Peyer's patch (tissue), 4 donors: ENCODE measurements around the gene GRIN3B. TPM values are rescaled to one million over a fixed set of nuclear protein-coding genes. Genes with fewer than 3 reads are reported as not detected.

ENCODE experiments used
- DNase-seq, 3 donors: peaks; one replicate each; pipeline ENCODE4 v3.0.0-alpha.2; 2017 to 2019
- H3K27ac ChIP-seq, 4 donors: fragments of 200-600 bp; sonication (generic); one replicate each; pipeline ENCODE4 v1.5.1; 2016 to 2019
- H3K27me3 ChIP-seq, 2 donors: fragments of 200-600 bp; sonication (generic); one replicate each; pipeline ENCODE4 v1.5.1; 2019
- H3K36me3 ChIP-seq, 3 donors: fragments of 200-600 bp; sonication (generic); one replicate each; pipeline ENCODE4 v1.5.1; 2016 to 2019
- H3K4me1 ChIP-seq, 4 donors: fragments of 200-600 bp; sonication (generic); one replicate each; pipeline ENCODE4 v1.5.1; 2016 to 2019
- H3K4me3 ChIP-seq, 4 donors: fragments of 200-600 bp; sonication (generic); 1 replicate in 3 of 4; 2 replicates in 1 of 4; pipeline ENCODE4 v1.5.1; 2016 to 2019; ENCODE audit warnings: mild to moderate bottlenecking in 1 of 4
- H3K9me3 ChIP-seq, 4 donors: fragments of 200-600 bp; sonication (generic); one replicate each; pipeline ENCODE4 v1.5.1; 2016 to 2019; ENCODE audit warnings: mild to moderate bottlenecking in 1 of 4
- CTCF ChIP-seq, 6 experiments: fragments of 450-650 bp in 4 of 6; fragments of 200-600 bp in 2 of 6; sonication (generic) in 1 of 6; IDR thresholded peaks; one replicate each; pipeline ENCODE4 v1.5.1; 2017 to 2019; ENCODE audit warnings: antibody characterized with exemption in 6 of 6, mild to moderate bottlenecking in 3 of 6, moderate library complexity in 1 of 6
- POLR2A ChIP-seq, 2 donors: fragments of 450-650 bp; IDR thresholded peaks; one replicate each; pipeline ENCODE4 v1.5.1; 2017; ENCODE audit warnings: antibody characterized with exemption in 2 of 2, mild to moderate bottlenecking in 2 of 2, moderate library complexity in 2 of 2
- total RNA-seq, 4 donors: library from RNA; depleted of rRNA; stranded (reverse); fragments of >200 nt; gene quantifications; one replicate each; pipeline ENCODE4 v1.1.0, GENCODE V29; 2016

Gene GRIN3B
- total RNA-seq = not detected

GRCh38 chr19:1000095-1000494, at the start of gene GRIN3B:
GRIN3B (plus strand) TSS chr19:1000419; CDS start chr19:1000438, 19 bp downstream.
- Histone ChIP-seq H3K9me3 (no peaks in the 10 kb centered on the region), H3K4me1 (peaks cover 0 to 28% (median 15%) of the 10 kb centered on the region in 4 donors), H3K36me3 (no peaks in the 10 kb centered on the region), H3K4me3 (peak within 1 kb of the TSS in 3 of 4 donors; percentile 19 to 31 (median 27)), H3K27ac (no peak within 1 kb of the TSS), H3K27me3 (peaks cover 0 to 37% of the 10 kb centered on the region in 2 donors)
- TF ChIP-seq POLR2A (IDR thresholded peaks at IDR 0.05) (no peak), CTCF (IDR thresholded peaks at IDR 0.05) (peak; percentile 28 to 51 (median 37))
- peak; percentile 55 to 78 (median 77) for DNase-seq

- H3K27me3 ChIP-seq = no peaks in the 10 kb centered on the region
- DNase-seq = no peak
- H3K27ac ChIP-seq = peak overlapping the region in 3 of 4 donors; percentile 31 to 67 (median 62)
- peaks cover 5 to 35% (median 16%) of the 10 kb centered on the region in 4 donors for H3K4me1 ChIP-seq
- H3K9me3 ChIP-seq = no peaks in the 10 kb centered on the region
- TF ChIP-seq CTCF (IDR thresholded peaks at IDR 0.05) = no peak
- TF ChIP-seq POLR2A (IDR thresholded peaks at IDR 0.05) = no peak
- H3K36me3 ChIP-seq = no peaks in the 10 kb centered on the region
- H3K4me3 ChIP-seq = peak overlapping the region; percentile 28 to 38 (median 36)
These were observed 48.1 kb upstream of the GRIN3B start for GRCh38 chr19:952049-952679.

- H3K4me3 ChIP-seq = peak overlapping the region; percentile 28 to 38 (median 36)
- H3K9me3 ChIP-seq = no peaks in the 10 kb centered on the region
- DNase-seq = peak; percentile 52 to 73 (median 65)
- TF ChIP-seq CTCF (IDR thresholded peaks at IDR 0.05) (no peak), POLR2A (IDR thresholded peaks at IDR 0.05) (no peak)
- H3K27me3 ChIP-seq = no peaks in the 10 kb centered on the region
- peak overlapping the region; percentile 6 to 67 (median 46) for H3K27ac ChIP-seq
- no peaks in the 10 kb centered on the region for H3K36me3 ChIP-seq
- peaks cover 5 to 35% (median 16%) of the 10 kb centered on the region in 4 donors for H3K4me1 ChIP-seq
These were observed 47.4 kb upstream of the GRIN3B start for GRCh38 chr19:952680-953444.

GRCh38 chr19:953445-954271, 46.6 kb upstream of the GRIN3B start:
- no peaks in the 10 kb centered on the region for H3K9me3 ChIP-seq
- H3K4me1 ChIP-seq = peaks cover 5 to 29% (median 14%) of the 10 kb centered on the region in 4 donors
- TF ChIP-seq POLR2A (IDR thresholded peaks at IDR 0.05) = no peak
- TF ChIP-seq CTCF (IDR thresholded peaks at IDR 0.05) = no peak
- DNase-seq = no peak
- H3K27me3 ChIP-seq = no peaks in the 10 kb centered on the region
- H3K27ac ChIP-seq = peak overlapping the region in 3 of 4 donors; percentile 31 to 67 (median 62)
- H3K36me3 ChIP-seq = no peaks in the 10 kb centered on the region
- peak overlapping the region; percentile 28 to 38 (median 36) for H3K4me3 ChIP-seq

GRCh38 chr19:954272-954671, 45.9 kb upstream of the GRIN3B start:
- DNase-seq = no peak
- no peaks in the 10 kb centered on the region for H3K36me3 ChIP-seq
- peaks cover 5 to 29% (median 14%) of the 10 kb centered on the region in 4 donors for H3K4me1 ChIP-seq
- no peak overlapping the region for H3K4me3 ChIP-seq
- peak overlapping the region in 1 of 4 donors; percentile 42 for H3K27ac ChIP-seq
- no peak for TF ChIP-seq POLR2A (IDR thresholded peaks at IDR 0.05)
- no peak for TF ChIP-seq CTCF (IDR thresholded peaks at IDR 0.05)
- H3K27me3 ChIP-seq = no peaks in the 10 kb centered on the region
- no peaks in the 10 kb centered on the region for H3K9me3 ChIP-seq
